NCI-H128 (cell line): Measurements from ENCODE around the gene ADSS1.
A peak's percentile ranks its signal among the peaks of the same experiment; 100 is the strongest.

Experiments used
- DNase-seq: peaks from one replicate; lab custom pipeline; 2025; ENCODE audit not compliant: unreplicated experiment; lab: John Stamatoyannopoulos, UW

ADSS1 gene

GRCh38 chr14:104698688-104699425 is 25.2 kb upstream of the ADSS1 start:
- DNase-seq = no peak

- no peak for DNase-seq
Measured at GRCh38 chr14:104699426-104699748, 24.6 kb upstream of the ADSS1 start.

- no peak for DNase-seq
Measured at GRCh38 chr14:104700225-104700651, 23.8 kb upstream of the ADSS1 start.

GRCh38 chr14:104700747-104701217 is 23.2 kb upstream of the ADSS1 start:
- DNase-seq = no peak

GRCh38 chr14:104701383-104702076 is 22.5 kb upstream of the ADSS1 start:
- no peak for DNase-seq

- no peak for DNase-seq
Measured at GRCh38 chr14:104702106-104702505, 21.9 kb upstream of the ADSS1 start.

GRCh38 chr14:104702673-104703072 is 21.4 kb upstream of the ADSS1 start:
- no peak for DNase-seq

- no peak for DNase-seq
Measured at GRCh38 chr14:104703269-104703668, 20.8 kb upstream of the ADSS1 start.

- no peak for DNase-seq
Measured at GRCh38 chr14:104704252-104704651, 19.8 kb upstream of the ADSS1 start.

GRCh38 chr14:104705340-104706047 is 18.5 kb upstream of the ADSS1 start:
- DNase-seq = no peak

GRCh38 chr14:104706733-104707607 is 17.1 kb upstream of the ADSS1 start:
- DNase-seq = no peak

- no peak for DNase-seq
Measured at GRCh38 chr14:104707608-104708595, 16.1 kb upstream of the ADSS1 start.

GRCh38 chr14:104708606-104709268 is 15.3 kb upstream of the ADSS1 start:
- DNase-seq = peak; percentile 36

- DNase-seq = no peak
Measured at GRCh38 chr14:104709387-104710039, 14.5 kb upstream of the ADSS1 start.

- DNase-seq = no peak
Measured at GRCh38 chr14:104710071-104710735, 13.8 kb upstream of the ADSS1 start.

GRCh38 chr14:104712881-104713734 is 10.9 kb upstream of the ADSS1 start:
- no peak for DNase-seq

GRCh38 chr14:104714066-104714465 is 10.0 kb upstream of the ADSS1 start:
- no peak for DNase-seq
